Lower lobe of right lung (tissue), 2 donors: ENCODE results near the gene CFHR2. TPM values are rescaled to one million over a fixed set of nuclear protein-coding genes. Genes with fewer than 3 reads are reported as not detected.

ENCODE experiments used
- ATAC-seq, 2 donors: fragments of 200-7000 bp; cut with Tn5 transposase; one replicate each; pipeline ENCODE4 v1.9.1; 2020 to 2022; ENCODE audit warnings: mild to moderate bottlenecking in 2 of 2, moderate library complexity in 2 of 2
- DNase-seq: peaks from one replicate; pipeline ENCODE4 v3.0.0-alpha.2; 2020
- H3K27ac ChIP-seq: fragments of 200-600 bp; one replicate; pipeline ENCODE4 v1.8.0; 2022
- H3K27me3 ChIP-seq: fragments of 200-600 bp; one replicate; pipeline ENCODE4 v1.8.0; 2022; ENCODE audit warnings: low read depth
- H3K36me3 ChIP-seq: fragments of 200-600 bp; one replicate; pipeline ENCODE4 v1.8.0; 2022; ENCODE audit warnings: mild to moderate bottlenecking
- H3K4me1 ChIP-seq: fragments of 200-600 bp; one replicate; pipeline ENCODE4 v1.8.0; 2022
- H3K4me3 ChIP-seq: fragments of 200-600 bp; one replicate; pipeline ENCODE4 v1.8.0; 2022; ENCODE audit warnings: mild to moderate bottlenecking
- H3K9me3 ChIP-seq: fragments of 200-600 bp; one replicate; pipeline ENCODE4 v1.8.0; 2022
- intact Hi-C: fragments of 100-400 bp; cut with DNase I; formaldehyde crosslinking; loops from one replicate; pipeline ENCODE4 v1.11.0; 2022
- total RNA-seq: library from RNA; stranded (reverse); fragmentation: NEBNext Ultra II Directional; extraction: Animal tissue kit (Norgen Biotek cat#: 25700); gene quantifications from one replicate; pipeline ENCODE4 v1.2.1, GENCODE V29; 2021
- TF ChIP-seq, protein P1 (sequence below): fragments of 200-600 bp; IDR thresholded peaks from one replicate; pipeline ENCODE4 v1.8.0; 2022; ENCODE audit warnings: antibody characterized with exemption, mild to moderate bottlenecking
- donor health status: DM: no; HTN: yes; CAD: no; lungs with severe emphysema.

Gene CFHR2
- total RNA-seq, 1 donor from 2014 or later = not detected

DNA sequence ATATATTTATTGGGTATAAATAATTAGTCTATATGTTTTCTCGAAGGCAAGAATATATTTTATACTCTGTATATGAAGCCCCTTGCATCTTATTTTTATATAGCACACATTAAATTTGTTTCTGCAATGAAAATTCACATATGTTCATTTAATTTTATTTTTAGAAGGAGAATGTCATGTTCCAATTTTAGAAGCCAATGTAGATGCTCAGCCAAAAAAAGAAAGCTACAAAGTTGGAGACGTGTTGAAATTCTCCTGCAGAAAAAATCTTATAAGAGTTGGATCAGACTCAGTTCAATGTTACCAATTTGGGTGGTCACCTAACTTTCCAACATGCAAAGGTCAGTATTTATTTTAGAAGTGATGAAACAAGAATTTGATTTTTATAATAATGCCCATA lies 50.4 kb downstream of the CFHR2 start:
- Histone ChIP-seq H3K27me3 (no peaks in the 10 kb centered on the region), H3K27ac (no peak overlapping the region), H3K4me1 (no peaks in the 10 kb centered on the region), H3K4me3 (no peak overlapping the region), H3K36me3 (no peaks in the 10 kb centered on the region), H3K9me3 (no peaks in the 10 kb centered on the region)
- DNase-seq (no peak), ATAC-seq (no peak)
- intact Hi-C loops = no loop called here
- TF ChIP-seq, protein P1, sequence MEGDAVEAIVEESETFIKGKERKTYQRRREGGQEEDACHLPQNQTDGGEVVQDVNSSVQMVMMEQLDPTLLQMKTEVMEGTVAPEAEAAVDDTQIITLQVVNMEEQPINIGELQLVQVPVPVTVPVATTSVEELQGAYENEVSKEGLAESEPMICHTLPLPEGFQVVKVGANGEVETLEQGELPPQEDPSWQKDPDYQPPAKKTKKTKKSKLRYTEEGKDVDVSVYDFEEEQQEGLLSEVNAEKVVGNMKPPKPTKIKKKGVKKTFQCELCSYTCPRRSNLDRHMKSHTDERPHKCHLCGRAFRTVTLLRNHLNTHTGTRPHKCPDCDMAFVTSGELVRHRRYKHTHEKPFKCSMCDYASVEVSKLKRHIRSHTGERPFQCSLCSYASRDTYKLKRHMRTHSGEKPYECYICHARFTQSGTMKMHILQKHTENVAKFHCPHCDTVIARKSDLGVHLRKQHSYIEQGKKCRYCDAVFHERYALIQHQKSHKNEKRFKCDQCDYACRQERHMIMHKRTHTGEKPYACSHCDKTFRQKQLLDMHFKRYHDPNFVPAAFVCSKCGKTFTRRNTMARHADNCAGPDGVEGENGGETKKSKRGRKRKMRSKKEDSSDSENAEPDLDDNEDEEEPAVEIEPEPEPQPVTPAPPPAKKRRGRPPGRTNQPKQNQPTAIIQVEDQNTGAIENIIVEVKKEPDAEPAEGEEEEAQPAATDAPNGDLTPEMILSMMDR = no peak

DNA sequence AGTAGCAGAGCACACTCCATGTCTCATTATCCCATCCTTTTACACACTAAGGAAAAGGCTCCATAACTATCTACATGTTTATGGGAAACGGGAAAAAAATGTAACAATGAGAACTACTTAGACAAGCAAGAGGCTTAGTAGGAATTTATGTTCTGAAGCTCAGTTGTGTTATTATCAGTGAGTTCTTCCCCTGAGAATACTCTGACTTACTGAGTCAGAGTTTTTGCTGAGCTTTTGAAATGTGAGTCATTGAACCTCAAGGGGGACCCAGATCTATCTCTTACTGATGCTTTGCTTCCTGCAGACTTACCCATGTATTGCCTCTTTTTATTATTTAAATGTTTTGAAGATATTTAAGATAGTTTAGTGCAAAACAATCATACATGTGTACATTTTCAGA lies 53.9 kb downstream of the CFHR2 start:
- H3K9me3 ChIP-seq = no peaks in the 10 kb centered on the region
- no peaks in the 10 kb centered on the region for H3K36me3 ChIP-seq
- no peak overlapping the region for H3K27ac ChIP-seq
- intact Hi-C loops = no loop called here
- H3K4me1 ChIP-seq = no peaks in the 10 kb centered on the region
- TF ChIP-seq, protein P1 = no peak
- H3K4me3 ChIP-seq = no peak overlapping the region
- ATAC-seq = no peak
- no peak for DNase-seq
- no peaks in the 10 kb centered on the region for H3K27me3 ChIP-seq

DNA sequence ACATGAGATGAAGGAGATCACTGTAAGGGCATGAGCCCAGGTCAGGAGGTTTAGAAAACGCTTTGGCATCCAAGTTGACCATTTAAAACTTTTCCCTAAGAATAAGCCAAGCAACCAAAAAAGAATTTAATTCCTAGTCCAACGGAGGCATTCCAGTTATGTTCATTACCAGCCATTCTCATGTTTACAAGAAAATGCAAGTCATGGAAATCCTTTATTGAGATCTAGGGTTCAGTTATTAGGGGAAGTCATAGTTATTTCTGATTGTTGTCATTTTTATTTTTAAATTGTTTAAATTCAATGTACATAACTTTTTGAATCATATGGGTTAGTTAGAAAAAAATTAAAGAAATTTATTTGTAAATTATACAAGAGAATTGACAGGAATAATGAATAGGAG lies 58.3 kb downstream of the CFHR2 start:
- no peak for ATAC-seq
- Histone ChIP-seq H3K27ac (no peak overlapping the region), H3K4me3 (no peak overlapping the region), H3K36me3 (no peaks in the 10 kb centered on the region), H3K4me1 (no peaks in the 10 kb centered on the region), H3K9me3 (no peaks in the 10 kb centered on the region), H3K27me3 (no peaks in the 10 kb centered on the region)
- DNase-seq = no peak
- intact Hi-C loops = no loop called here
- TF ChIP-seq, protein P1 = no peak

DNA sequence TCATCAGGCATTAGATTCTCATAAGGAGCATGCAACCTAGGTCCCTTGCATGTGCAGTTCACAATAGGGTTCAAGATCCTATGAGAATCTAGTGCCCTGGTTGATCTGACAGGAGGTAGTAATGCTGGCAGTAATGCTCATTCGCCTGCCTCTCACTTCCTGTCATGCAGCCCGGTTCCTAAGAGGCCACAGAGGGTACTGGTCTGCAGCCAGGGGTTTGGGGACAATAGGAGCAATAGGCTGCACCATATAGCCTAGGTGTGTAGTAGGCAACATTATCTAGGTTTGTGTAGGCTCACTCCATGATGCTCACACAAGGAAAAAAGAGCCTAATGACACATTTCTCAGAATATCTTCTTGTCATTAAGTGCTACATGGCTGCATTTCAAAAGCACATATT lies 59.6 kb downstream of the CFHR2 start:
- Histone ChIP-seq H3K4me1 (no peaks in the 10 kb centered on the region), H3K27ac (no peak overlapping the region), H3K4me3 (no peak overlapping the region), H3K36me3 (no peaks in the 10 kb centered on the region), H3K27me3 (no peaks in the 10 kb centered on the region), H3K9me3 (no peaks in the 10 kb centered on the region)
- intact Hi-C loops = no loop called here
- ATAC-seq (no peak), DNase-seq (no peak)
- TF ChIP-seq, protein P1 = no peak

DNA sequence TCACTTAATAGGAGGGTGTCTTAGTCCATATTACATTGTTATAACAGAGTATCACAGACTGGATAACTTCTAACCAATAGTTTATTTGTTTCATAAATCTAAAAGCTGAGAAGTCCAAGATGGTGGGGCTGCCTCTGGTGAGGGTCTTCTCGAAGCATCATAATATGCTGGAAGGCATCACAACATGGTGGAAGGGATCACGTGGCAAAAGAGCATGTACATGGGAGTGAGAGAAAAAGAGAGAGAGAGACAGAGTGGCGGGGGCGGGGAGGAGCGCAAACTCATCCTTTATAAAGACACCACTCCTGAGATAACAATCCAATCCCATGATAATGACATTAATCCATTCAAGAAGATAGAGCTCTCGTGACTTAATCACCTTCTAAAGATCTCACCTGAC lies 65.3 kb downstream of the CFHR2 start:
- TF ChIP-seq, protein P1 = no peak
- Histone ChIP-seq H3K27me3 (no peaks in the 10 kb centered on the region), H3K36me3 (no peaks in the 10 kb centered on the region), H3K9me3 (no peaks in the 10 kb centered on the region), H3K4me1 (no peaks in the 10 kb centered on the region), H3K27ac (no peak overlapping the region), H3K4me3 (no peak overlapping the region)
- intact Hi-C loops = no loop called here
- no peak for ATAC-seq
- DNase-seq = no peak

Other genes with a start within 250 kb of the CFHR2 start
- gene CFHR3, start 168.9 kb upstream of the CFHR2 start, total RNA-seq = 0.24 TPM
- 0.74 TPM for gene CFHR1, start 124.0 kb upstream of the CFHR2 start, total RNA-seq
- gene CFHR4, start 55.7 kb upstream of the CFHR2 start, total RNA-seq = not detected
- gene CFHR5, start 33.8 kb downstream of the CFHR2 start, total RNA-seq = not detected
- gene F13B, start 123.5 kb downstream of the CFHR2 start, total RNA-seq = not detected
- gene ASPM, start 202.9 kb downstream of the CFHR2 start, total RNA-seq = 1.6 TPM